MM.1S (cell line): ENCODE data around the gene TGM3.

Experiments
- EZH2phosphoT487 ChIP-seq: fragments of 300-600 bp; sonication (generic); IDR thresholded peaks from 2 replicates; pipeline ENCODE4 v1.6.1; 2018; ENCODE audit warnings: antibody characterized with exemption, low read length
- TF ChIP-seq, protein P1 (sequence below): fragments of 300-600 bp; sonication (generic); IDR thresholded peaks from 2 replicates; pipeline ENCODE4 v1.5.1; 2016; ENCODE audit warnings: antibody characterized with exemption, low read length, mixed read lengths

DNA sequence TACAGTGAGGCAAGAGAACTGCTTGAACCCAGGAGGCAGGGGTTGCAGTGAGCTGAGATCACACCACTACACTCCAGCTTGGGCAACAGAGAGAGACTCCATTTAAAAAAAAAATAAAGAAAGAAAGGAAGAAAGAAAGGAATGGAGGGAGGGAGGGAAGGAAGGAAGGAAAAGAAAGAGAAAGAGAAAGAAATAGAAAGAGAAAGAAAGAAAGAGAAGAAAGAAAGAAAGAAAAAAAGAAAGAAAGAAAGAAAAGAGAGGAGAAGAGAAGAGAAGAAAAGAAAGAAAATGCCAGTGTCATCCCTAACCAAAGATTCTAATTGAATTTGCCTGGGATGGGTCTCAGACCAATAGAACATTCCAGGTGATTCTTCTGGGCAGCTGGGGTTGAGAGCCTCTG lies 4.2 kb downstream of the TGM3 start:
- TF ChIP-seq, protein P1, sequence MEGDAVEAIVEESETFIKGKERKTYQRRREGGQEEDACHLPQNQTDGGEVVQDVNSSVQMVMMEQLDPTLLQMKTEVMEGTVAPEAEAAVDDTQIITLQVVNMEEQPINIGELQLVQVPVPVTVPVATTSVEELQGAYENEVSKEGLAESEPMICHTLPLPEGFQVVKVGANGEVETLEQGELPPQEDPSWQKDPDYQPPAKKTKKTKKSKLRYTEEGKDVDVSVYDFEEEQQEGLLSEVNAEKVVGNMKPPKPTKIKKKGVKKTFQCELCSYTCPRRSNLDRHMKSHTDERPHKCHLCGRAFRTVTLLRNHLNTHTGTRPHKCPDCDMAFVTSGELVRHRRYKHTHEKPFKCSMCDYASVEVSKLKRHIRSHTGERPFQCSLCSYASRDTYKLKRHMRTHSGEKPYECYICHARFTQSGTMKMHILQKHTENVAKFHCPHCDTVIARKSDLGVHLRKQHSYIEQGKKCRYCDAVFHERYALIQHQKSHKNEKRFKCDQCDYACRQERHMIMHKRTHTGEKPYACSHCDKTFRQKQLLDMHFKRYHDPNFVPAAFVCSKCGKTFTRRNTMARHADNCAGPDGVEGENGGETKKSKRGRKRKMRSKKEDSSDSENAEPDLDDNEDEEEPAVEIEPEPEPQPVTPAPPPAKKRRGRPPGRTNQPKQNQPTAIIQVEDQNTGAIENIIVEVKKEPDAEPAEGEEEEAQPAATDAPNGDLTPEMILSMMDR, result no peak
- no peak for TF ChIP-seq EZH2phosphoT487
